PFSK-1 (cell line): ENCODE measurements around the gene IL17RD.

ENCODE experiments used
- POLR2AphosphoS5 ChIP-seq: IDR thresholded peaks from 2 replicates; pipeline ENCODE4 v1.6.1; 2012; ENCODE audit warnings: low read depth, mild to moderate bottlenecking, control low read depth, low read length, moderate library complexity
- REST ChIP-seq, 2 experiments: IDR thresholded peaks; 2 replicates each; pipeline versions ENCODE4 v1.6.1 to v1.8.0; 2011 to 2012; ENCODE audit warnings: low read depth in 2 of 2, low read length in 2 of 2, control low read depth in 1 of 2, inconsistent platforms in 1 of 2, mild to moderate bottlenecking in 1 of 2, moderate library complexity in 1 of 2; ENCODE audit not compliant: insufficient read depth in 1 of 2
- TAF1 ChIP-seq: IDR thresholded peaks from 2 replicates; pipeline ENCODE4 v1.6.1; 2012; ENCODE audit warnings: low read length, control low read depth, borderline replicate concordance; ENCODE audit not compliant: insufficient read depth

DNA sequence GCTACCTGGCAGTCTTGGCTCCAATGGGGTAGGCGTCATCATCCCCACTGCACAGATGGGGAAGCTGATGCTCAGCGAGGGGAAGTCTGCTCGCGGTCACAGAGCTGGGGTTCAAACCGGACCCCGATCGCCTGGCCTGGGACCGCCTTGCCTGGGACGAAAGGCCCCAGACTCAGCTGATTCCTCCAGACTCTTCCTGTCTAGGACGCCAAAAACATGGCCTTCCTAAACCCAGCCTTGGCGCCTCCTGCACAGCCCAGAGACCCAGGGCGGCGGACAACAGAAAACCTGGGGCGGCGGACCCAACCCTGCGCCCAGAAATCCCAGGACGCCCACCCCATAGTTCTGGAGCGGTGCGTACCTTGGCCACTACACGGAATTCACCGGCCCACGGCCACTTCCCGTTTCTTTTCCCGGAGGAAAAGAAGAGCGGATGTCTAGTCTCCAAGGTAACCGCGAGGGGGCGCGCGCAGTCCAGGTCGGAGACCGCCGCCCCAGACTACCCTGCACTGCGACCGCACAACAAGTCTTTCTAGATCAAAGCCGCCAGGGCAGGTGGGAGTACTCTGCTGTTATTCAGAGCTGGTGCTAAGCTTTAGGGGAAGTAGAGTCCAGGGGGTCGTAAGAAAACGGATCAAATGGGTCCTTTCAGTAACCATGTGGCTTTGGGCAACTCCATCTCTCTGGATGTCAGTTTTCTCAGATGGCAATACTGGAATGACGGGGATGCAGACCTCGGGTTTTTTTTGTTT lies 4.9 kb upstream of the IL17RD start:
- no peak for TF ChIP-seq REST (IDR thresholded peaks at IDR 0.05; ENCODE audit: insufficient read depth in 1 of 2, low read depth in 2 of 2, low read length in 2 of 2)
- TF ChIP-seq TAF1: no peak
- TF ChIP-seq POLR2AphosphoS5: no peak
